Loucy (cell line): Measurements from ENCODE around the gene TAF1D.

Experiments used
- EZH2phosphoT487 ChIP-seq: fragments of 200-600 bp; IDR thresholded peaks from 2 replicates; pipeline ENCODE4 v1.6.1; 2018; ENCODE audit warnings: antibody characterized with exemption, mild to moderate bottlenecking, moderate library complexity, borderline replicate concordance
- TF ChIP-seq, protein P1 (sequence below): fragments of 200-600 bp; sonication (generic); conservative IDR thresholded peaks from 2 replicates; pipeline ENCODE4 v1.5.1; 2014; ENCODE audit warnings: mild to moderate bottlenecking, antibody characterized with exemption, low read length

DNA sequence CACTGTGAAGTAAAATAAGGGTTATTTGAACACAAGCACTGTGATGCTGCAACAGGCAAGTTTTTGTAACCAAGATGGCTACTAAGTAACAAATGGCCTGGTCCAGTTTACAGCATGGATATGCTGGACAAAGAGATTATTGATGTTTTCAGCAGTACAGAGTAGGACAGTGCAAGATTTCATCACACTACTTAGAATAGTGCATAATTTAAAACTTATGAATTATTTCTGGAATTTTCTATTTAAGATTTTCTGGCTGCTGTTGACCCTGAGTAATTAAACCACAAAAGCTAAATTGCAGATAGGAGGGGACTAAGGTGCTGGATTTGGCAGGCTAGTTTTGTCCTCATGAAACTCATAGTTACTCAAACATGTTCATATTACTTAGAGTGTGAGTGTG is 46.7 kb downstream of the TAF1D start:
- TF ChIP-seq, protein P1, sequence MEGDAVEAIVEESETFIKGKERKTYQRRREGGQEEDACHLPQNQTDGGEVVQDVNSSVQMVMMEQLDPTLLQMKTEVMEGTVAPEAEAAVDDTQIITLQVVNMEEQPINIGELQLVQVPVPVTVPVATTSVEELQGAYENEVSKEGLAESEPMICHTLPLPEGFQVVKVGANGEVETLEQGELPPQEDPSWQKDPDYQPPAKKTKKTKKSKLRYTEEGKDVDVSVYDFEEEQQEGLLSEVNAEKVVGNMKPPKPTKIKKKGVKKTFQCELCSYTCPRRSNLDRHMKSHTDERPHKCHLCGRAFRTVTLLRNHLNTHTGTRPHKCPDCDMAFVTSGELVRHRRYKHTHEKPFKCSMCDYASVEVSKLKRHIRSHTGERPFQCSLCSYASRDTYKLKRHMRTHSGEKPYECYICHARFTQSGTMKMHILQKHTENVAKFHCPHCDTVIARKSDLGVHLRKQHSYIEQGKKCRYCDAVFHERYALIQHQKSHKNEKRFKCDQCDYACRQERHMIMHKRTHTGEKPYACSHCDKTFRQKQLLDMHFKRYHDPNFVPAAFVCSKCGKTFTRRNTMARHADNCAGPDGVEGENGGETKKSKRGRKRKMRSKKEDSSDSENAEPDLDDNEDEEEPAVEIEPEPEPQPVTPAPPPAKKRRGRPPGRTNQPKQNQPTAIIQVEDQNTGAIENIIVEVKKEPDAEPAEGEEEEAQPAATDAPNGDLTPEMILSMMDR, result no peak
- TF ChIP-seq EZH2phosphoT487, result no peak
